VCaP (cell line): ENCODE results near the gene SMC4.

ENCODE experiments used
- H3K27ac ChIP-seq: fragments of 450-650 bp; 2 replicates; pipeline ENCODE4 v1.5.1; 2017
- CTCF ChIP-seq: fragments of 450-650 bp; conservative IDR thresholded peaks from 2 replicates; pipeline ENCODE4 v1.5.1; 2017; ENCODE audit warnings: mild to moderate bottlenecking, moderate library complexity

Gene SMC4

GRCh38 chr3:160381470-160381869 is 18.0 kb upstream of the SMC4 start:
- no peak for TF ChIP-seq CTCF
- H3K27ac ChIP-seq = no peak overlapping the region

- no peak for TF ChIP-seq CTCF
These were observed 14.7 kb upstream of the SMC4 start for GRCh38 chr3:160384639-160385318.

GRCh38 chr3:160390565-160391138 is 8.8 kb upstream of the SMC4 start:
- no peak for TF ChIP-seq CTCF
- H3K27ac ChIP-seq = no peak overlapping the region

More at GRCh38 chr3:160384639-160385318, 14.7 kb upstream of the SMC4 start:
- H3K27ac ChIP-seq = no peak overlapping the region

GRCh38 chr3:160392798-160393197 is 6.7 kb upstream of the SMC4 start:
- no peak overlapping the region for H3K27ac ChIP-seq
- no peak for TF ChIP-seq CTCF

GRCh38 chr3:160393346-160394008 is 6.0 kb upstream of the SMC4 start:
- no peak overlapping the region for H3K27ac ChIP-seq
- TF ChIP-seq CTCF = no peak

- no peak overlapping the region for H3K27ac ChIP-seq
- no peak for TF ChIP-seq CTCF
These were observed 5.4 kb upstream of the SMC4 start for GRCh38 chr3:160394009-160394392.

GRCh38 chr3:160395297-160395696 is 4.2 kb upstream of the SMC4 start:
- no peak overlapping the region for H3K27ac ChIP-seq
- TF ChIP-seq CTCF = no peak
